WTC11 (cell line): Measurements from ENCODE around the gene ANO10. TPM values are rescaled to one million over a fixed set of nuclear protein-coding genes. Genes with fewer than 3 reads are reported as not detected.

Experiments
- ATAC-seq: fragments of 200-7000 bp; cut with Tn5 transposase; 2 replicates; pipeline ENCODE4 v1.10.0; 2021; ENCODE audit warnings: mild to moderate bottlenecking, moderate library complexity
- CTCF ChIA-PET: fragments of 300-600 bp; sonication (Branson Sonifier 250); formaldehyde crosslinking; loops from one replicate; lab custom pipeline; 2021; ENCODE audit warnings: antibody characterized with exemption; lab: Charles Lee
- POLR2A ChIA-PET: fragments of 350-600 bp; sonication (Branson Sonifier 250); formaldehyde crosslinking; loops from one replicate; lab custom pipeline; 2021; ENCODE audit warnings: antibody characterized with exemption; lab: Charles Lee
- DNase-seq: peaks from one replicate; pipeline ENCODE4 v3.0.0; 2021; ENCODE audit warnings: low spot score
- H3K27ac Mint-ChIP-seq: 2 replicates; pipeline ENCODE4 v1.8.0; 2021; ENCODE audit warnings: mixed read lengths
- H3K27me3 Mint-ChIP-seq: 2 replicates; pipeline ENCODE4 v1.8.0; 2021; ENCODE audit warnings: low read depth, mild to moderate bottlenecking, moderate library complexity, mixed read lengths
- H3K36me3 Mint-ChIP-seq: 2 replicates; pipeline ENCODE4 v1.8.0; 2021; ENCODE audit warnings: mixed read lengths
- H3K4me1 Mint-ChIP-seq: 2 replicates; pipeline ENCODE4 v1.8.0; 2022; ENCODE audit warnings: mixed read lengths
- H3K4me3 Mint-ChIP-seq: 2 replicates; pipeline ENCODE4 v1.8.0; 2021; ENCODE audit warnings: mild to moderate bottlenecking, moderate library complexity, mixed read lengths
- H3K9me3 Mint-ChIP-seq: 2 replicates; pipeline ENCODE4 v1.8.0; 2021; ENCODE audit warnings: mixed read lengths
- AFF4 ChIP-seq: sonication (generic); formaldehyde crosslinking; IDR thresholded peaks from 2 replicates; pipeline ENCODE4 v1.8.1; 2023; ENCODE audit warnings: mild to moderate bottlenecking, missing genetic modification reagents, borderline replicate concordance
- ATF1 ChIP-seq: sonication (generic); formaldehyde crosslinking; IDR thresholded peaks from 2 replicates; pipeline ENCODE4 v1.8.1; 2023; ENCODE audit warnings: mild to moderate bottlenecking, moderate library complexity, missing genetic modification reagents
- CBFB ChIP-seq: sonication (generic); formaldehyde crosslinking; IDR thresholded peaks from 2 replicates; pipeline ENCODE4 v1.8.1; 2022; ENCODE audit warnings: mild to moderate bottlenecking, low read depth, missing genetic modification reagents
- ETV6 ChIP-seq: sonication (generic); formaldehyde crosslinking; IDR thresholded peaks from 2 replicates; pipeline ENCODE4 v1.8.1; 2022; ENCODE audit warnings: mild to moderate bottlenecking, missing genetic modification reagents
- FOXJ3 ChIP-seq: sonication (generic); formaldehyde crosslinking; IDR thresholded peaks from 2 replicates; pipeline ENCODE4 v1.9.0; 2021; ENCODE audit warnings: missing genetic modification reagents, mild to moderate bottlenecking, borderline replicate concordance
- IRF2 ChIP-seq: sonication (generic); formaldehyde crosslinking; IDR thresholded peaks from 2 replicates; pipeline ENCODE4 v1.8.0; 2022; ENCODE audit warnings: low read depth, missing genetic modification reagents, borderline replicate concordance
- NFATC4 ChIP-seq: fragments of 250-450 bp; sonication (Bioruptor Pico); IDR thresholded peaks from 2 replicates; pipeline ENCODE4 v1.9.0; 2021; ENCODE audit warnings: mild to moderate bottlenecking
- NR3C1 ChIP-seq: sonication (generic); formaldehyde crosslinking; conservative IDR thresholded peaks from 2 replicates; pipeline ENCODE4 v1.8.1; 2023; ENCODE audit warnings: low read depth, mild to moderate bottlenecking, missing genetic modification reagents
- OVOL2 ChIP-seq: fragments of 250-450 bp; sonication (Bioruptor Pico); IDR thresholded peaks from 2 replicates; pipeline ENCODE4 v1.9.0; 2021; ENCODE audit warnings: mild to moderate bottlenecking, borderline replicate concordance
- SMAD3 ChIP-seq: sonication (generic); formaldehyde crosslinking; IDR thresholded peaks from 2 replicates; pipeline ENCODE4 v1.8.0; 2022; ENCODE audit warnings: missing genetic modification reagents, mild to moderate bottlenecking, borderline replicate concordance
- TCF7 ChIP-seq: sonication (generic); formaldehyde crosslinking; IDR thresholded peaks from 2 replicates; pipeline ENCODE4 v1.8.0; 2022; ENCODE audit warnings: mild to moderate bottlenecking, low read depth, missing genetic modification reagents, moderate library complexity
- TEAD1 ChIP-seq: sonication (generic); formaldehyde crosslinking; IDR thresholded peaks from 2 replicates; pipeline ENCODE4 v1.8.0; 2022; ENCODE audit warnings: mild to moderate bottlenecking, missing genetic modification reagents
- TEAD4 ChIP-seq: sonication (generic); formaldehyde crosslinking; IDR thresholded peaks from 2 replicates; pipeline ENCODE4 v1.8.0; 2022; ENCODE audit warnings: mild to moderate bottlenecking, missing genetic modification reagents
- USF2 ChIP-seq: sonication (generic); formaldehyde crosslinking; IDR thresholded peaks from 2 replicates; pipeline ENCODE4 v1.8.1; 2023; ENCODE audit warnings: mild to moderate bottlenecking, missing genetic modification reagents, moderate library complexity
- ZBTB43 ChIP-seq: sonication (generic); formaldehyde crosslinking; IDR thresholded peaks from 2 replicates; pipeline ENCODE4 v1.8.1; 2023; ENCODE audit warnings: mild to moderate bottlenecking, missing genetic modification reagents
- ZNF138 ChIP-seq: sonication (generic); formaldehyde crosslinking; conservative IDR thresholded peaks from 2 replicates; pipeline ENCODE4 v1.8.1; 2022; ENCODE audit warnings: mild to moderate bottlenecking, moderate library complexity, missing genetic modification reagents
- ZNF219 ChIP-seq: sonication (generic); formaldehyde crosslinking; IDR thresholded peaks from 2 replicates; pipeline ENCODE4 v1.8.0; 2023; ENCODE audit warnings: missing genetic modification reagents, mild to moderate bottlenecking, borderline replicate concordance
- ZNF232 ChIP-seq: sonication (generic); formaldehyde crosslinking; IDR thresholded peaks from 2 replicates; pipeline ENCODE4 v1.8.0; 2022; ENCODE audit warnings: mild to moderate bottlenecking, missing genetic modification reagents
- ZNF317 ChIP-seq: sonication (generic); formaldehyde crosslinking; IDR thresholded peaks from 2 replicates; pipeline ENCODE4 v1.8.1; 2023; ENCODE audit warnings: low read depth, mild to moderate bottlenecking, moderate library complexity, missing genetic modification reagents, borderline replicate concordance
- ZNF396 ChIP-seq: fragments of 250-450 bp; sonication (Bioruptor Pico); IDR thresholded peaks from 2 replicates; pipeline ENCODE4 v1.8.0; 2021; ENCODE audit warnings: mild to moderate bottlenecking, moderate library complexity, borderline replicate concordance
- ZNF425 ChIP-seq: fragments of 250-450 bp; sonication (Bioruptor Pico); conservative IDR thresholded peaks from 2 replicates; pipeline ENCODE4 v1.9.0; 2021; ENCODE audit warnings: mild to moderate bottlenecking
- ZNF671 ChIP-seq: fragments of 250-450 bp; sonication (Bioruptor Pico); IDR thresholded peaks from 2 replicates; pipeline ENCODE4 v1.8.0; 2021; ENCODE audit warnings: mild to moderate bottlenecking
- ZSCAN18 ChIP-seq: fragments of 250-450 bp; sonication (Bioruptor Pico); IDR thresholded peaks from 2 replicates; pipeline ENCODE4 v2.1.2; 2022; ENCODE audit warnings: mild to moderate bottlenecking, moderate library complexity
- total RNA-seq: library from RNA; stranded (reverse); gene quantifications from 3 replicates; pipeline ENCODE4 v1.2.3, GENCODE V29; 2021

ANO10 gene
- total RNA-seq, 1 experiment from 2014 or later = 35.1 TPM

- TF ChIP-seq TEAD4 (CRISPR knock-in tag) = no peak
- no peak for TF ChIP-seq ZNF671 (CRISPR knock-in tag)
- no peak for TF ChIP-seq TEAD1 (CRISPR knock-in tag)
- TF ChIP-seq IRF2 (CRISPR knock-in tag) = no peak
- TF ChIP-seq, all 79 proteins: peak for 0
Observed at GRCh38 chr3:43649365-43649968, 27.7 kb upstream of the ANO10 start (continued).

GRCh38 chr3:43648957-43649356 lies 27.1 kb upstream of the ANO10 start:
- H3K9me3 Mint-ChIP-seq = no peaks in the 10 kb centered on the region
- H3K27ac Mint-ChIP-seq = no peak overlapping the region
- H3K4me1 Mint-ChIP-seq = peaks cover 29% of the 10 kb centered on the region
- TF ChIP-seq ZBTB43 (CRISPR knock-in tag) (no peak), ZNF219 (CRISPR knock-in tag) (no peak), AFF4 (CRISPR knock-in tag) (no peak), CBFB (CRISPR knock-in tag) (no peak), SMAD3 (CRISPR knock-in tag) (no peak), ZNF425 (CRISPR knock-in tag) (no peak), USF2 (CRISPR knock-in tag) (no peak), NFATC4 (no peak), OVOL2 (no peak), FOXJ3 (CRISPR knock-in tag) (no peak), TCF7 (CRISPR knock-in tag) (no peak), ZNF396 (CRISPR knock-in tag) (no peak), ZSCAN18 (CRISPR knock-in tag) (no peak), ATF1 (no peak), NR3C1 (CRISPR knock-in tag) (no peak), ZNF138 (CRISPR knock-in tag) (no peak), ETV6 (CRISPR knock-in tag) (no peak), ZNF232 (no peak), ZNF317 (CRISPR knock-in tag) (no peak)
- H3K36me3 Mint-ChIP-seq = no peaks in the 10 kb centered on the region
- DNase-seq (no peak), ATAC-seq (no peak)
- H3K4me3 Mint-ChIP-seq = no peak overlapping the region
- H3K27me3 Mint-ChIP-seq = no peaks in the 10 kb centered on the region; the same call in 1 of the 2 replicates
- ChIA-PET CTCF (interaction anchor here (0.7 kb wide), 1 partner anchor 100 kb away, joined by 4 read pairs; no protein-coding TSS in a partner anchor), POLR2A (interaction anchor here (0.7 kb wide), 1 partner anchor 114 kb away, joined by 3 read pairs; no protein-coding TSS in a partner anchor)
